HCEC 1CT (cell line): ENCODE data around the gene LARP4B.

Experiments
- DNase-seq: peaks from one replicate; pipeline ENCODE4 v3.0.0-alpha.2; 2017

The LARP4B gene

GRCh38 chr10:821322-821721 is 110.2 kb downstream of the LARP4B start:
- DNase-seq, result no peak

DNA sequence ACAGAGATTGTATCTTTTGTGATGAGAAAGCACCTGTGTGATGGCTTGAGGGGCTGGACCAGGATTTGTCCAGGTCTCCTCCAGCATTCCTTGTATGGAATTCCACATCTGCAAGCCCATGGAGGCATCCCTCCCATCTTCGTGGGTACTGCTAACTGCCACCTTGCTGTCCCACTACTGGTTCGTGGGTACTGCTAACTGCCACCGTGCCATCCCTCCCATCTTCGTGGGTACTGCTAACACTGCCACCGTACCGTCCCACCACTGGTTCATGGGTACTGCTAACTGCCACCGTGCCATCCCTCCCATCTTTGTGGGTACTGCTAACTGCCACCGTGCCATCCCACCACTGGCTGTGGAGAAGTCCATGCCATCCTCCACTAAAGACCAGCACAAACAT is 111.7 kb downstream of the LARP4B start:
- no peak for DNase-seq

DNA sequence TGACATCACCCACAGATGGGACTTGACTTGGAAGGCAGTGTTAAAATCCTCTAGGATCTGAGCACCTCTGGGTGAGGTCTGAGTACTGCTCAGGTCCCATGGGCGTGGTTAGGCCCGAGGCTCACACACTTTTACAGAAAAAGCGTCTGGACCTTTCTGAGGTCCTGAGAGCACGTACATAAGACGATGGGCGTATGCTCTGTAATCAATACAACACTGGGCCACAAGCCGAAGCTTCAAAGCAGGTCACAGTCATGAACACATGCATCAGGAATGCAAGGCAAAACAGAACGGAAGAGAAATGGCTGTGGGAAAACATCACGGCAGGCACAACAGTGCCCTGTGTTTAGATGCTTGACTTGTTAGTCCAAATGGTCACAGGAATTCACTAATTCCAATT is 112.2 kb downstream of the LARP4B start:
- no peak for DNase-seq

GRCh38 chr10:818526-819220 is 112.8 kb downstream of the LARP4B start:
- DNase-seq, result no peak

GRCh38 chr10:818010-818409 is 113.5 kb downstream of the LARP4B start:
- no peak for DNase-seq

DNA sequence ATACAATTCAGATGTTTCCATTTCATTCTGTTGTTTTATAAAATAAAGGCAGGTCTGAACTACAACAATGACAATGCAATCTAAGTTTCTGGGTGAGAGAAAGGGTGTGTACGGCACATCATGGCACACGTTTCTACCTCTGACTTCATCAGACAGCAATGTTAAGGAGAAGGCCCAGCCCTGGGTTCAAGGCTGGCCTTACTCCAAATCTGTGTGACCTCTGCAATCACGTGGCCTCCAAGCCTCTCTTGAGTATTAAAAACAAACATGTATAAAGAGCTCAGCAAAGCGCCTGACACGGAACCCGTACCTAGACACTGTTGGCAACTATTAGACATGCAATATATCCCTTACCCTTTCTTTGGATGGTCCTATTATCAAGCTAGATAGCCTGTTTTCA is 114.1 kb downstream of the LARP4B start:
- DNase-seq, result no peak

- DNase-seq, result no peak
These were observed 114.5 kb downstream of the LARP4B start for GRCh38 chr10:816958-817357.

DNA sequence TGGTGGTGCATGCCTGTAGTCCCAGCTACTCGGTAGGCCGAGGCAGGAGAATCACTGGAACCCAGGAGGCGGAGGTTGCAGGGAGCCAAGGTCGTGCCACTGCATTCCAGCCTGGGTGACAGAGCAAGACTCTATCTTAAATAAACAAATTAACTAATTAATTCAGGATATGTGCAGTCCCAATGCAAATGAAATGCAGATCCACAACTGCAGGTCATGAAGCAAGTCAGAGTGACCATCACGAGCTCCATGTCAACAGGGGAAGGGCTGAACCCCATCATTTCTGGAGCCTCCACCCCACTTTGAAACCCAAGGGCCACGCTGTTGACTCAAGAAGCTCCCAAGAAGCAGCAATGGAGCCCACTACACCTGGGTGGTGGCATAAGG is 115.4 kb downstream of the LARP4B start:
- DNase-seq, result no peak

GRCh38 chr10:815338-816090 is 116.0 kb downstream of the LARP4B start:
- DNase-seq, result no peak

DNA sequence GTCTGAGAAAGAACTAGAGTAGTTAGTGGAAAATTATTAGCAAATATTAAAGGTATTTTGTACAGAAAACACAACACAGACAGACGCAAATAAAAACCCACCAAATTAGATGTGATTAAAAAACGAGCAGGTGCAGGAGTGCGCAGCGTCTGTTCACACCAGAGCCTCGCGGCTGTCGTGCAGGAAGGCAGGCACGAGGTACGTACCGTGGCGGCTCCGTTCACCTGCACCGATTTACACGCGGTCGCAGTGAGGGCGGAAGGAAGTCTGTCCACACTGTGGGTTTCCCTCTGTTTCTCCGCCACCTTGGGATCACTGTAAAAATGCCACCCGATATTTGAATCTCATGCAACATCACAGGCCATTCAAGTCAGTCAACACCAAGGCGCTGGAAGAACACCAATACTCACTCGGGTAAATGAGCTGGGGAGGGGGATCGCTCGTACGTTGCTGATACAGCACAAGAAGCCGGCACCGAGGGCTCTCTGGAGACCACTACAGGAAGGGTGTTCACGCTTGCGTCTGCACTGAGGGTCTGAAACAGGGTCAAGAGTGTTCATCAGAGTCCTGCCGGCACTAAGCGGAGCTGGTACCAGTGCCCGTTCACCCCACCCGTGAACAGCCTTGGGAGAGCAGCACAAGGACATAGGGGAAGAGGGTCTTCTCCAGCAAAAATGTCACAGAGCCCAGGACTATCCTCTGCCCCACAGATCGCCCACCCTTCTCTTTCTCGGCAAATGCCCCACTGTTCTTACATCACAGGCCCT is 116.8 kb downstream of the LARP4B start:
- no peak for DNase-seq

- DNase-seq, result no peak
These were observed 118.2 kb downstream of the LARP4B start for GRCh38 chr10:813286-813685.

DNA sequence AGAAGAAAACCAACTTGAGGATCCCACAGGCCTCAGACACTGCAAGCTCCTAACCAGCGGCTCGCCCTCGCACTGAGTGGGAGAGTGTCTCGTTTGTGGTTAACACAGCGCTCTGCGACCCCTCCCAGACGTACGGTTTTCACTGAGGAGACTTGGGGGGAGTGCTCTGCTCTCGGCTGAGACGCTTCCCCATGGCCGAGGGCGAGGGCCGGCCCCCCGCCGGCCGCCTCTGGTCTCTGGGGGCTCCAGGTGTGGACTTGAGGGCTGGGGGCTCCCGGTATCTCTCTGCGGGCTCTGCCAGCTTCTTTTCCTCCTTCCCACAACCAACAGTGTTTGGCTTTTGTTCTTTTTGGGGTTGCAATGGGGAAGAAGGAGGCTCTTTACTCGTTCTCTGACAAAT is 118.7 kb downstream of the LARP4B start:
- no peak for DNase-seq

- no peak for DNase-seq
These were observed 119.9 kb downstream of the LARP4B start for GRCh38 chr10:811379-812175.

GRCh38 chr10:810351-810846 is 121.1 kb downstream of the LARP4B start:
- DNase-seq, result no peak

GRCh38 chr10:809671-810350 is 121.7 kb downstream of the LARP4B start:
- DNase-seq, result no peak

GRCh38 chr10:807958-808353 is 123.5 kb downstream of the LARP4B start:
- no peak for DNase-seq

DNA sequence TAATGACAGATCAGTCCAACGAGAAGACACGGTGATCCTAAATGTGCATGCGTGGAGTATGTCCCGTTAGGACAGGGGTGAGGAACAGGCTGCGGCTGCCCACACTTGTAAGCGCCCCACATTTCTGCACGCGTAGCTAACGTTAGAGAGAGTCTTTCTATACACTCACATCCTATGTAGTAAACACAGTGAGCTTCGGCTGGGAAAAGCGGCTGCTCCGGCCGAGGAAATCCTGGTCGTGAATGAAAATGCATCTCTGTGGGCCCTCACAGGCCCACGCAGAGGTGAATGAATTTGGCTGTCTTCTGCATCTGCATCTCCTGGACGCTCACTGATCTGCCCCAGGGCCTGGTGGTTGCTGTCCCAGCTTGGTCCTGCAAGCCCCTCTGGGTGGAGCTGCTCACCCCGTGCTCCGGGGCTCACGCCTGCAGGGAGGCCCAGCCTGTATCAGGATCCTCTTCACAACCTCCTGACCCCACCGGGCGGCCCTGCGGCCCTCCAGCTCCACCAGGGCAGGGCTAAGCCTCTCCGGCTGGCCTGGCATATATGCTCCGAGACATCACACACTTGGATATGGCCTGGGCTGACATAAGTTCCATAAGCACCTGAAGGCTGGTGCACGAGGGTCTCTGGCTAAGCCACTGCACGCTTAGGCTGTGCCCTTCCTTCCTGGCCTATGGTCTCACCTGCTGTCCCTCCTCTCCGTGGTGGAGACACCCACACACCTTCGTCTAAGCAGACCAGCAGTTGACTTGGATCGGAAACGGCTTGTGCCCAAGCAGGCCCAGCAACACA is 124.1 kb downstream of the LARP4B start:
- DNase-seq, result no peak

DNA sequence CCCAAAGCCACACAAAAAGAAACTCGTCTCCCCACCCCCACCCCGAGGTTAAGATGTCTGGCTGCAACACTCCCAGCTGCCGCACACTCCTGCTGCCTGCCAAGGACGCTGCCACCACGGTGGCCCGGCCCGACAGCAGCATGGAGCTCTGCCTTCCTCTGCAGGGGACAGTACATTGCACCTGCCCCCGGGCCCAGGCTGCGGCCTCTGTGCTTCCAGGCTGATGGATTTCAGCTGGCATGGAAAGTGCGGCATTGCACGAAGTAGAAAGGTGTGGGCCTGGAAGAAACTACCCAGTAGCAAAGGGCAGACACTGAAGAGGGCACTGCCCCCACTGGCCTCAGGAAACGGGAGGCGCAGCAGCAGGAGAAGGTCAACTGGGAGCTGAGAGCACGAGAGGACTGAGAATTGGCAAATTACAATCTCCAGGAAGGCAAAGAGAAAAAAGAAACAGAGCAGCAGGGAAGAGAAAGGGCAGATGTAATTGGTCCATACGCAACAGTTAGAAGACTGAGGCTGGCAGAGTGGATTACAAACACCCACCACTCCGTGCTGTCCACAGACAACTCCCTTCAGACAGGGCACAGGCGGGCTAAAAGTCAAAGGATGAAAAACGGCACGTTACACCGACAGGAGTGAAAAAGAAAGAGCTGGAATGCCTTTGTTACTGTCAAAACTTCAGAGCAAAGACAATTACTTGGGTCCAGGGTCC is 124.9 kb downstream of the LARP4B start:
- DNase-seq, result no peak

DNA sequence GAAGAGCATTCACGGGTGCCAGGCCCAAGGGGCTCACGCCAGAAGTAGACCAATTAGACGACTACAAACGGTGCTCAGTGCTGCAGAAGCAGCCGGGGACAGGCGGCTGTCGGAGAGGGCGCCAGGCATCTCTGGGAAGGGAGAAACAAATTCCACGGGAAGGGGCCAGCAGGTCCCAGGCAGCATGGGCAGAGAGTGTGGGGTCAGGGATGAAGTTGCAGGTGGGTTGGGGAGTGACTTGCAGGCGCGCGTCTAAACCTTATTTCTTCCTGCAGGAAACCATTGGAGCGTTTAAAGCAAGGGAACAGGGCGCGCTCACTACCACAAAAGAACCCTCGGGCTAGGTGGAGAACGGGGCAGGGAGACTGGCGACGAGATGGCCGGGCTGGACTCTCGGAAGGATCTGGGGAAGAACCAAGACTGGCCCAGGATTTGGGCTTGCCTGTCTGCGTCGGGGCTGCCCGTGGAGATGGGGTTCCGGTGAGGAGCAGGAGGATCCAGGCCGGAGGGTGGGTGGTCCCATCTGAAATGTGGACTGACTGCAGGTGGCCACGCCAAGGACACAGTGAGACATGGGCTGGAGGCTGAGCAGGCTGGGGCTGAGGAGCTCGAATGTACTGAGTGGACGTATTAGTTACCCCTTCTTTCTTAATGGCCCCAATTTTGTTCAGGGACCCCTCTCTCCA is 125.7 kb downstream of the LARP4B start:
- DNase-seq, result no peak
